ACHN (cell line): Measurements from ENCODE around the gene PACS1.

Experiments used
- DNase-seq: peaks from one replicate; pipeline ENCODE4 v3.0.0-alpha.2; 2015
- in situ Hi-C: cut with HindIII; loops from 2 replicates; pipeline ENCODE4 v1.10.0; 2017; ENCODE audit warnings: low sequenced_read_pairs, low pct_ligation_motif_present, low pct_unique_long_range_greater_than_20kb

Gene PACS1

DNA sequence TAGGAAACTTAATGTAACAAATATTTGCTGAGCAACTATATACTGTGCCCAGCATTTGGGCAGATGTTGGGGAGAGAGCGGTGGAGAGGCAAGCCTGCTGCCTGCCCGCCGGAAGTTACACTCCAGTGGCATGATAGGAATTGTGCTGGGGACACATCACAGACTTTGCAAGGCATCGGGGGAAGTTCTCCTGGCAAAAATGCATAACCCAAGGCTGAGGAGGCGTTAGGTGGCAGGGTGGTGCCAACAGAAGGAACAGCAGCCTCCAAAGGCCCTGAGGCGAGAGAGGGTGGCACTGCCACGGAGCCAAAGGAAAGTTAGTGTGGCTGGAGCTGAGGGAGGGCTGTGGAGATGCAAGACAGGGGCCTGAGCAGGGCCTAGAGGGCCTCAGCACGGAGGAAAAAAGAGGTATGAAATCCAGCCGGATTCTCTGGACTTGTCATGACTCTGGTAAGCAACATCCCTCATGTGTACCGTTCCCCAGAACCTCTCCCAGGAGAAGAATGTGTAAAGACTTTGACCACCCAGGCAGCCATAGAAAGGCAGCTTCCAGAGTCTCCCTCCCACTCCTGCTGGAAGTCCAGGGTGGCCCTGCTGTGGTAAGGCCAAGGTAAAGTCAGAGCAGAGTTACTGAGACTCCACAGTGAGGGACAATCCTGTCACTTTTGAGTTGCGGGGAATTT, 122.2 kb downstream of the PACS1 start:
- DNase-seq, result no peak
- in situ Hi-C loops, result no loop called here

DNA sequence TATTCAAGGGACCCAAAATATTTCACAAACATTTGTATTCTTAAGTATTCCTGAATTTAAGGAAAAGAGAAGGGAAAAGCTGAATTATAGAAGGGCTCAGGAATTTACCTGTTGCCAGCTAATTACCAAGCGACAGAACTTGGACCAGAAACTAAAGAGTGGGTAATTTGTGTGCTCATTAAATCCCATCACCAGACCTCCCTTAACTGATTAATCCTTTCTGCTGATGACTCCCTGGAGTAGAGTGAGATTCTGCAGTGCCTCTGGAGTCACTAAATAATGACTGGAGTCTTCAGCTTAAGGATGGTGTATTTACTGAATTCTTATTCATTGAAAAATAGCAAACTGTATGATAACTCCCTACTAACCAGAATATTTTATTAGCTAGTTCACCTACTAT, 124.3 kb downstream of the PACS1 start:
- DNase-seq, result no peak
- in situ Hi-C loops, result no loop called here

DNA sequence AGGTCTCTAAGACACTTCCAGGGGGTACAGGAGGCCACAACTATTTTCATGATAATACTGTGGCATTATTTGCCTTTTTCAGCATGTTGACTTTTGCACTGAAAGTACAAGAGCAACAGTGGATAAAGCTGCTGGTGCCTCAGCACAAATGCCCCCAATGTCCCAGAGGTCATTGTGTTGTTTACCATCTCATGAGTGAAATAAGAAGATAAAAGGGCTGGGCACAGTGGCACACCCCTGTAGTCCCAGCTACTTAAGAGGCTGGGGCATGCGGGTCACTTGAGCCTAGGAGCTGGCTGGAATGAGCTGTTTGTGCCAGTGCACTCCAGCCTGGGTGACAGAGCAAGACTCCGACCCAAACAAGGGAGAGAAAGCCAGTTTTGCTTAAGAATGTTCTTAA, 125.8 kb downstream of the PACS1 start:
- in situ Hi-C loops, result no loop called here
- DNase-seq, result no peak

DNA sequence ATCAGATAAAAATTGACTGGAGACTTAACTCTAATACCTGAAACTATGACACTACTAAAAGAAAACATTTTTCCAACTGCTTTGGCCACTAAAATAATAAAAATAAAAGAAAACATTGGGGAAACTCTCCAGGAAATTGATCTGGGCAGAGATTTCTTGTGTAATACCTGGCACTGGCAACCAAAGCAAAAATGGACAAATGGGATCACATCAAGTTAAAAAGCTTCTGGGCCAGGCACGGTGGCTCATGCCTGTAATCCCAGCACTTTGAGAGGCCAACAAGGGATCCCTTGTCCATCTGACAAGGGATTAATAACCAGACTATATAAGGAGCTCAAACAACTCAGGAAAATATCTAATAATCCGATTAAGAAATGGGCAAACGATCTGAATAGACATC, 133.8 kb downstream of the PACS1 start:
- no peak for DNase-seq
- in situ Hi-C loops, result no loop called here

DNA sequence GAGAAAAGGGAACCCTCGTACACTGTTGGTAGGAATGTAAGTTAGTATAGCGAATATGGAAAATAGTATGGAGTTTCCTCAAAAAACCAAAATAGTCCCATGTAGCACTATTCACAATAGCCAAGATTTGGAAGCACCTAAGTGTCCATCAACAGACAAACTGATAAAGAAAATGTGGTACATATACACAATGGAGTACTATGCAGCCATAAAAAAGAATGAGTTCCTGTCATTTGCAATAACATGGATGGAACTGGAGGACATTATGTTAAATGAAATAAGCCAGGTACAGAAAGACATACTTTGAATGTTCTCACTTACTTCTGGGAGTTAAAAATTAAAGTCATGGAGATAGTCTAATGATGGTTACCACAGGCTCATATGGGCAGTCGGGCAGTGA, 134.3 kb downstream of the PACS1 start:
- no peak for DNase-seq
- in situ Hi-C loops, result no loop called here

DNA sequence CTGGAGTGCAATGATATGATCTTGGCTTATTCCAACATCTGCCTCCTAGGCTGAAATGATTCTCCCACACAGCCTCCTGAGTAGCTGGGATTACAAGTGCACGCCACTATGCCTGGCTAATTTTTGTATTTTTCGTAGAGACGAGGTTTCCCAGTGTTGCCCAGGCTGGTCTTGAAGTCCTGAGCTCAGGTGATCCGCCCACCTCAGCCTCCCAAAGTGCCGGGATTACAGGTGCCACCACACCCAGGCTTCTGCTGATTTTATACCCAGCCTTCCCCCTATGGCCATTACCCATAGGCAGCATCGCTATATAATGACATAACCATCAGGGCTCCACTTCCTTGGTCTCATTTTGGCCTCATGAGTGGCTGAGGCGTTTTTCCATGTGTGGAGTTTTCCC, 137.7 kb downstream of the PACS1 start:
- in situ Hi-C loops, result no loop called here
- no peak for DNase-seq

DNA sequence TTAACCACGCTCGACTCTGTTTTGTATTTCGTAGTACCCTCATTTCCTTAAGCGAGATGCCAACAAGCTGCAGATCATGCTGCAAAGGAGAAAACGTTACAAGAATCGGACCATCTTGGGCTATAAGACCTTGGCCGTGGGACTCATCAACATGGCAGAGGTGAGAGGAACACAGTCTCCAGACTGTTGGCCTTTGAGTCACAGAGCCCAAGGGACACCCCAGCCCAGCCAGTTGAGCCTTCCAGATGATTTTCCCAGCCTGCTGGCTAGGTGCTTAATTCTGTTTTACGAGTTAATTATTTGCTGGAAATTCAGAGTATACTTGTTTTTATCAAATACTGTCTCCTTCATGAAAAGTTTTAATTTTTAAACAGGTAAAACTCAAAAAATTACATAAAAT, 141.0 kb downstream of the PACS1 start:
- no peak for DNase-seq
- in situ Hi-C loops, result no loop called here

DNA sequence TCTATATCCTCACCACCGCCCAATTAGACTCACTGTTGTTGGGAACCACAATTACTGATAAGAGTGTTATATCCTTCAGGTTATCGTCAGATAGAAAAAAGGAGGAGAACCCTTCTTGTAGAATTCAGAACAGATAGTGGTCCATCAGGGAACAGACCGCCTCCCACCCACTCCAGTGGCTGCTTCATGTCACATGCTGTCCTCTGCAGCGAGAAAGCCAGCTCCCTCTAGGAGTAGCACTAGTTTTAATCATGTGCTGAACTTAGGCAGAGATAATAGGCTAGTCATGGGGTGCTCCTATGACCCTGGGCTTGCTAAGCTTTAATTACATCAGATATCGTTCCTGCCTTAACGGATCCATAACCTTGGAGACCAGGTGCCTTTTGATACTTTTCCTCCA, 146.8 kb downstream of the PACS1 start:
- no peak for DNase-seq
- in situ Hi-C loops, result no loop called here

DNA sequence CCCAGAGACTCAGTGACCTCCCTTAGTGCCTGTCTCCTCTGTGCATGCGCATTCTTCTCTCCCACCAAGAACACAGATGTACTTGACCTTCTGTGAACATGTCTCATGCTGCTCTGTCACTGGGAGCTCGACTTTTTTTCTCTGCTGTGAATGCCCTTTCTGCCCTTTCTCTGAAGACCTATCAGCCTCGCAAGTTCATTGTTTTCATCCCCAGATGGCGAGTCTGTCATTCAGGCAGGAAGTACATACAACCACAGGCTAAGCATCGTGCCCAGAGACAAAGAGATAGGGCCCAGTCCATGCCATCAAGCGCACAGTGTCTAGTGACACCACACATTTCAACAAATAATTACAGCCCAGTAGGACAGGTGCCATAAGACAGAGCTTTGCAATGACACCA, 148.0 kb downstream of the PACS1 start:
- in situ Hi-C loops, result no loop called here
- no peak for DNase-seq

DNA sequence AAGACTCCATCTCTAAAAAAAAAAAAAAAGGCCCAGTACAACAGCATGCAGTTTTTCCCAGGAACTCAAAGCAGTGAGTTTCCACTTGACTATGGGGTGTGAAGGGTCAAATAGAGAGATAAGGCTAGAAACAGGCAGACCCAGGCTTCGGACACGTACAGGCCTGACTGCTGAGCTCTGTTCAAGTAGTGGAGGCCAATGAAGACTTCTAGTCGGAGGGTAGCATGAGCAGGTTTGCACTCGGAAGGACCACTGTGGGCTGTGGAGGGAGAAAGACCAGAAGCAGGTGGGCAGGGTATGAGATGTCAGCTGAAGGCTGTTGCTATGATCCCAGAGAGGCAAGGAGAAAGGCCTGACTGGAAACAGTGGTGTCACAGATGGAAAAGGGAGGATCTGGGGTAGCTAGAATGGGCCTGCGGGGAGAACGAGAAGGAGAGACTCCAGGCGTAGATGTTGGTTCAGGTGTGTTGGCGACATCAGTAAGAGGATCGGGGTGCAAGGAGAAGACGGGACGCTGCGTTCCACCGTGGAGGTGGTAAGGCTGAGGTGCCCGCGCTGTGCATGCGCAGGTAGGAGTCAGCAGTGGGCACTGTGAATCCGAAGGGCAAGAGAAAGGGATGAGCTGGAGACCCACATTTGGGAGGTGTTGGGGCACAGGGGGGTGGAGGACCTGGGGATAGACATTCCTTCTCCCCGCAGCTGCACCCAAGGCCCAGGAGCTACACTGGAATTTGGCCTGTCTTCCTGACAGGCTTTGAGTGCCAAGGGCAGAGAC, 149.0 kb downstream of the PACS1 start:
- DNase-seq, result no peak
- in situ Hi-C loops, result no loop called here

DNA sequence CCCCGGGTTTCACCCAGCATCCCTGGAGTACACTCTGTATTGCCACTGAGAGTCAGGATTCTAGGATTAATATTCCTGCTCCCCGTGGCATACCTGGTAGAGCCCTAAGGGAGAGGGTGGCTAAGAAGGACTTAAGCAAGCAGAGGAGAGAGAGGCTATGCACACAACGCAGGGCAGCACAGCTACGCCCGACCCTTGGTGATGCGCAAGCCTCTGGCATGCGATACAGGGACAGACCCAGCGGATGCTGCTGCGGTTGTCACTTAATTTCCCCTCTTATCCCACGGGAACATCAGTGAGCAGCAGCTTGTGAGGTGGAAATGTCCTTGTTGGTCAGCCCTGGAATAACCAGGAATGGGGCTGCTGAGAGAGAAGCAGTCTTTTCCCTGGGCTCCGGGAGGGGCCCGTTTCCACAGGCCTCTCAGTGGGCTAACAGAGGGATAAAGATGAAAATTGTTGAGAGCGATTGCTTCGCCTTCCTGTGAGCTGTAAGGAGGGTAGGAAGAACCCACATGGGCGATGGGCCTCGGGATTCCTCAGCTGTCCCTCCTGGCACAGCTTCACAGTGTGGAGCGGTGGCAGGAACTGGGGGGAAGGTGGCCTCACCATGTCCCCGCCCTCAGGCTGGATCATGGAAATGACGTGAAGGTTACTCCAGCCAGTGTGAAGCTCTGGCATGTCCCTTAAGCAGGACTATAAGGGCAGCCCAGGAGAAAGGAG, 149.9 kb downstream of the PACS1 start:
- in situ Hi-C loops, result no loop called here
- DNase-seq, result no peak

DNA sequence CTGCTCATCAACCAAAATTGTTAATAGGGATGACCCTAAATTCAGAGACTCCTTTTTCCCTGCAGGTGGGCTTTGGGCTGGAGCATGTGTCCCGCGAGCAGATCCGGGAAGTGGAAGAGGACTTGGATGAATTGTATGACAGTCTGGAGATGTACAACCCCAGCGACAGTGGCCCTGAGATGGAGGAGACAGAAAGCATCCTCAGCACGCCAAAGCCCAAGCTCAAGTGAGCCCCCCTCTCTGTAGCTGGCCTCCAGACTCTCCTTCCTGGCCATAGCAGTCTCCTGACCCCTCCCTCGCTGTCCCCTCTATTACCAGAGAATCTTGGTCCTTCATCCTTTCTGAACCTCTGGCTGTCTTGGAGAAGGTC, 150.5 kb downstream of the PACS1 start:
- in situ Hi-C loops, result no loop called here

DNA sequence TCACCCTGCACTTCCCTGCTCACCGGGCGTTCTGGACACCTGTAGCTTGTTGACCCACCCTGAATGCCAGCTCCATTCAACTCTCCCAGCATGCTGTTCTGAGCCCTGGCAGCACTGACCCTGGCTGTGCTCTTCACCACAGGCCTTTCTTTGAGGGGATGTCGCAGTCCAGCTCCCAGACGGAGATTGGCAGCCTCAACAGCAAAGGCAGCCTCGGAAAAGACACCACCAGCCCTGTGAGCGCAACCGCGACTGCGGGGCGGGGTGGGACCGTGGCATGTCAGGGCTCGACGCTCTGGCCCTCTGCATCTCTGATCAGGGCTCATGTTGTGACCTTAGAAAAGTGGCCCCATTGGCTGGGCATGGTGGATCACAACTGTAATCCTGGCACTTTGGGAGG, 150.9 kb downstream of the PACS1 start:
- in situ Hi-C loops, result no loop called here

More for the DNA sequence above, 150.5 kb downstream of the PACS1 start:
- no peak for DNase-seq

DNA sequence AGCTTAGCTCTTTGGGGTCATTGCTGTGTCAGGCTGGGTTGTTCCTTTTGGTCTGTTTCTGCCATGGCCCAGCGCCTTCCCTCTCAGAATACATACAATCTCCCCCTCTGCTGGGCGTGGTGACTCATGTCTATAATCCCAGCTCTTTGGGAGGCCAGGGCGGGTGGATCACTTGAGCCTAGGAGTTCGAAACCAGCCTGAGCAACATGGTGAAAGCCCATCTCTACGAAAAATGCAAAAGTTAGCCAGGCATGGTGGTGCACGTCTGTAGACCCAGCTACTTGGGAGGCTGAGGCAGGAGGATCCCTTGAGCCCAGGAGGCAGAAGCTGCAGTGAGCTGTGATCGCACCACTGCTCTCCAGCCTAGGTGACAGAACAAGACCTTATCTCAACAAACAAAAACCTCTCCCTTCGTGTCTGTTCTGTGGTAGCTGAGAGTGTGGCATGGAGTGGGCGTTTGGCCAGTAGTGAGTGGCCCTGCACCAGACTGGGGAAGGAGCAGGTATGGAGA, 151.7 kb downstream of the PACS1 start:
- peak; percentile 44 for DNase-seq
- in situ Hi-C loops, result no loop called here

More for the DNA sequence above, 150.9 kb downstream of the PACS1 start:
- no peak for DNase-seq

DNA sequence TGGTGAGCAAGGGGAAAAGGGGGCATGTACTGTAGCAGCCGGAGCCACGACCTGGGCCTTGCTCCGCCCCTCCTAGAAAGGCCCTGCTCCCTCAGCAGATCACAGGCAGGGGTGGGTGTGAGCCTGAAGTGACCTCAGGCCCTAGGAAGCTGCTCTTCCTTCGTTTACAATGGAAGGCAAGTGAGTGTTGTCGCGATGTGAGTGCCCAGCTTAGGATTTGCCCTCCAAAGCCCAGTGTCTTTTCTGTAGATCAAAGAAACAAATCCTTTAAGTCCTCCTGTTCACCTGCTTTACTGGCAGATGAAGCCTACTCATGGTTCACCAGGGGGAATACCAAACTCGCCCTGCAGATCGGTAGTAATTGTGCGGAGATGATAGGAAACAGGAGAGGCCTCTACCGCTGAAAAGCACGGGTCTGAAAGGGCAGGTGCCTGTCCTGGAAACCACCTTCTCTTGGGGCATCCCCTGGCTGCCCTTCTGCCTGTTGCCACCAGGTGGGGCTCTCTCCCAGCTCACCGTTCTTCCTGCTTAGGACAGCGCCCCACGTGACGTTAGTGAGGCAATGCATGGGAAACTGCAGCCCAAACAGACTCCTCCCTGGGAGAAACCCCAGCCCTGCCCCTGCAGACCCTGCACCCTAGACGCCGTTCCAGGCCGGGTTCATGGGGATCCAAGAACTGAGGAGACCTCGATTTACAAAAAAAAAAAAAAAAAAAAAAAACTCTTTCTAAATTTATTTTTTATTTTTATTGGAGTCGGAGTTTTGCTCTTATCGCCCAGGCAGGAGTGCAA, 152.5 kb downstream of the PACS1 start:
- DNase-seq, result peak; percentile 89
- in situ Hi-C loops, result no loop called here

DNA sequence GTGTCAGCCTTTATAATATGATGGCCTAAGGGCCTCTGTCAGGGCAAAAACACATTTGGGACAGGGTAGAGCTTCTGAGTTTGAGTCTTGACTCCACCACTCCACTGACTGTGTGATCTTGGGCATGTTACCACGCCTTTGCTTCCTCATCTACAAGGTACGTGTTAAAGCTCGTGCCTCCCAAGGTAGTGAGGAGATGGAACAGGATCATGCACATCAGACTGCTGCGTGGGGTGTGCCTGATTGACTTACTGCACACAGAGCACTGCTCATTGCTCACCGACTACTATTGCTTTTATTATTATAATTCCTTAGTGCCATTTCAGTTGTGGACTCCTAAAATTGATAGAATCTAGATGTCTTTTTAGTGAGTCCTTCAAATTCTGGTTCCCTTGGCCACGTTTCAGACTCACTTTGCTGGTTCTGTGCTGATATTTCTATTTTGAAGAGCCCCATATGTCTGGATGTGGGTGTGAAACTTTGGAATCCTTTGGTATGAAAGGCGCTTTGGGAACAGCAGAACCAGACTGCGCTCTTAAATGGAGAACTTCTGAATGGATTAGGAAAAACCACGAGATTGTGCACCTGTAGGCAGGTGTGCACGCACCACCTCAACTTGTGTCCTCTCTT, 154.3 kb downstream of the PACS1 start:
- in situ Hi-C loops, result no loop called here

DNA sequence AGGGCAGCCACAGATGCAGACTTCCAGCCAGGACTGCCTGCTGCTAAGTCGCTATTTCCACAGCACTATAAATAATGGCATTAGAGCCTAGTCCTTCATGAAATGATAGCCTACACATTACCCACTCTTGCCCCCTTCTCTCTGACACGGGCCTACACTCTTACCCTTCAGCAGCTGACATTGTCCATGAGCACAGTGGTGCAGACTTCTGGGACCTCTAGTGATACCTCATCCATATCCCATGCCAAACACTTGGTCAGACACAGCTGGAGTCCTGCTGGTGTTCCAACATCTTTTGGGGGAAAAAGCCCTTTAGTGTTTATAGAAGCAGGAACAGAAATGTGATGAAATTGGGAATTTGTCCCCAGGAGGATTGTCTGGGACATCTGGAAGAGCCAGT, 155.0 kb downstream of the PACS1 start:
- DNase-seq, result no peak
- in situ Hi-C loops, result no loop called here

More for the DNA sequence above, 154.3 kb downstream of the PACS1 start:
- no peak for DNase-seq

DNA sequence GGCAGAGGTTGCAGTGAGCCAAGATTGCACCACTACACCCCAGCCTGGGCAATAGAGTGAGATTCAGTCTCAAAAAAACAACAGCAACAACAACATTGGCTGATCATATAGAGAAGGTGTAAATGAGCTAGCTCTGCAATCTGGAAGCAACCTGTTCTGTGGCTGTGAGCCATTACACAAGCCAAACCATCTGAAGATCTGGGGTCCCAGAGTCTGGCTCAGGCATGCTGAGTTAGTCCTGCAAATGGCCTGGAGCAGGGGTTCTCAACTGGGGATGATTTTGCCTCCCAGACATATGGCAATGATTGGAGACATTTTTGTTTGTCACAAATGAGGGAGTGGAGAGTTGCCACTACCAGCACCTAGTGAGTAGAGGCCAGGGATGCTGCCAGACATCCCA, 156.0 kb downstream of the PACS1 start:
- in situ Hi-C loops, result no loop called here
- no peak for DNase-seq
